ENCODE measurements around the gene BEND7.

DNA sequence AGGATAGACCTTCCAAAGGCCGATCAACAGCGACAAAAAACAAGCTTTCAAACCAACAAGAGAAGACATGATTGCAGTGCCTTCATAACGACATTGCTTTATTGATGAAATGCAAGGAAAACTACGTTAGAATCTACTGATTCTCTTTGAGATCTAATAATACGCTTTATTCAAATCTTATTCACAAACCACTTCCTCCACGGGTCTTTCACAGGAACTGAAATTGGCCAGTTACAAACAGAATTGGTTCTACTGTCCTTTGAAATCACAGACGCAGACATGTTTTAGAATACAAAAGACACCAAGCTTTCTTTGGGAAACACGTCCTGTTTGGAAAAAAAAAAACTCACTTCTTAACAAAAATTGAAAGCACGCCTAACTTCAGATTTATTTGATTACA, 106.0 kb downstream of the BEND7 start:
- TF ChIP-seq RAD21 (CRISPR knock-in tag; conservative IDR thresholded peaks at IDR 0.05 in 1 of 2, IDR thresholded peaks at IDR 0.05 in 1 of 2) = no peak
- TF ChIP-seq YY1 (IDR thresholded peaks at IDR 0.05; ENCODE audit: borderline replicate concordance in 1 of 3, control insufficient read depth in 1 of 3, extremely low read depth in 1 of 3, insufficient read depth in 3 of 3, insufficient read length in 1 of 3, insufficient replicate concordance in 2 of 3, low read depth in 1 of 3, low read length in 2 of 3) = no peak
- no peak for TF ChIP-seq POLR2A (conservative IDR thresholded peaks at IDR 0.05)
- no peak for TF ChIP-seq RBM15 (IDR thresholded peaks at IDR 0.05; ENCODE audit: insufficient read depth, low read length)
- no peak for TF ChIP-seq ZNF140 (CRISPR knock-in tag; IDR thresholded peaks at IDR 0.05)
- TF ChIP-seq, protein P1, sequence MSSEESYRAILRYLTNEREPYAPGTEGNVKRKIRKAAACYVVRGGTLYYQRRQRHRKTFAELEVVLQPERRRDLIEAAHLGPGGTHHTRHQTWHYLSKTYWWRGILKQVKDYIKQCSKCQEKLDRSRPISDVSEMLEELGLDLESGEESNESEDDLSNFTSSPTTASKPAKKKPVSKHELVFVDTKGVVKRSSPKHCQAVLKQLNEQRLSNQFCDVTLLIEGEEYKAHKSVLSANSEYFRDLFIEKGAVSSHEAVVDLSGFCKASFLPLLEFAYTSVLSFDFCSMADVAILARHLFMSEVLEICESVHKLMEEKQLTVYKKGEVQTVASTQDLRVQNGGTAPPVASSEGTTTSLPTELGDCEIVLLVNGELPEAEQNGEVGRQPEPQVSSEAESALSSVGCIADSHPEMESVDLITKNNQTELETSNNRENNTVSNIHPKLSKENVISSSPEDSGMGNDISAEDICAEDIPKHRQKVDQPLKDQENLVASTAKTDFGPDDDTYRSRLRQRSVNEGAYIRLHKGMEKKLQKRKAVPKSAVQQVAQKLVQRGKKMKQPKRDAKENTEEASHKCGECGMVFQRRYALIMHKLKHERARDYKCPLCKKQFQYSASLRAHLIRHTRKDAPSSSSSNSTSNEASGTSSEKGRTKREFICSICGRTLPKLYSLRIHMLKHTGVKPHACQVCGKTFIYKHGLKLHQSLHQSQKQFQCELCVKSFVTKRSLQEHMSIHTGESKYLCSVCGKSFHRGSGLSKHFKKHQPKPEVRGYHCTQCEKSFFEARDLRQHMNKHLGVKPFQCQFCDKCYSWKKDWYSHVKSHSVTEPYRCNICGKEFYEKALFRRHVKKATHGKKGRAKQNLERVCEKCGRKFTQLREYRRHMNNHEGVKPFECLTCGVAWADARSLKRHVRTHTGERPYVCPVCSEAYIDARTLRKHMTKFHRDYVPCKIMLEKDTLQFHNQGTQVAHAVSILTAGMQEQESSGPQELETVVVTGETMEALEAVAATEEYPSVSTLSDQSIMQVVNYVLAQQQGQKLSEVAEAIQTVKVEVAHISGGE (CRISPR knock-in tag; IDR thresholded peaks at IDR 0.05) = no peak
- TF ChIP-seq ZEB2 (IDR thresholded peaks at IDR 0.05) = no peak
- TF ChIP-seq CEBPB (tag; IDR thresholded peaks at IDR 0.05) = no peak
- TF ChIP-seq, protein P2, sequence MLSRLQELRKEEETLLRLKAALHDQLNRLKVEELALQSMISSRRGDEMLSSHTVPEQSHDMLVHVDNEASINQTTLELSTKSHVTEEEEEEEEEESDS (CRISPR knock-in tag; IDR thresholded peaks at IDR 0.05) = no peak
- TF ChIP-seq CBX3 (IDR thresholded peaks at IDR 0.05; ENCODE audit: borderline replicate concordance in 1 of 2, low read length in 2 of 2) = no peak
- TF ChIP-seq BCL6 (CRISPR knock-in tag; IDR thresholded peaks at IDR 0.05) = no peak
- TF ChIP-seq, protein P3, sequence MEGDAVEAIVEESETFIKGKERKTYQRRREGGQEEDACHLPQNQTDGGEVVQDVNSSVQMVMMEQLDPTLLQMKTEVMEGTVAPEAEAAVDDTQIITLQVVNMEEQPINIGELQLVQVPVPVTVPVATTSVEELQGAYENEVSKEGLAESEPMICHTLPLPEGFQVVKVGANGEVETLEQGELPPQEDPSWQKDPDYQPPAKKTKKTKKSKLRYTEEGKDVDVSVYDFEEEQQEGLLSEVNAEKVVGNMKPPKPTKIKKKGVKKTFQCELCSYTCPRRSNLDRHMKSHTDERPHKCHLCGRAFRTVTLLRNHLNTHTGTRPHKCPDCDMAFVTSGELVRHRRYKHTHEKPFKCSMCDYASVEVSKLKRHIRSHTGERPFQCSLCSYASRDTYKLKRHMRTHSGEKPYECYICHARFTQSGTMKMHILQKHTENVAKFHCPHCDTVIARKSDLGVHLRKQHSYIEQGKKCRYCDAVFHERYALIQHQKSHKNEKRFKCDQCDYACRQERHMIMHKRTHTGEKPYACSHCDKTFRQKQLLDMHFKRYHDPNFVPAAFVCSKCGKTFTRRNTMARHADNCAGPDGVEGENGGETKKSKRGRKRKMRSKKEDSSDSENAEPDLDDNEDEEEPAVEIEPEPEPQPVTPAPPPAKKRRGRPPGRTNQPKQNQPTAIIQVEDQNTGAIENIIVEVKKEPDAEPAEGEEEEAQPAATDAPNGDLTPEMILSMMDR (IDR thresholded peaks at IDR 0.05 in 2 of 3, conservative IDR thresholded peaks at IDR 0.05 in 1 of 3; ENCODE audit: insufficient read depth in 2 of 3, low read depth in 1 of 3, low read length in 3 of 3) = no peak
- no peak for TF ChIP-seq EP300 (IDR thresholded peaks at IDR 0.05; ENCODE audit: low read length)
- no peak for TF ChIP-seq CSDE1 (IDR thresholded peaks at IDR 0.05)

Data from K562 (cell line).